ENCODE measurements around the gene PDRG1. TPM values are rescaled to one million over a fixed set of nuclear protein-coding genes. Genes with fewer than 3 reads are reported as not detected.

The PDRG1 gene
- total and polyA plus RNA-seq, 9 donors, result 6.4 to 14.1 (median 9.7) TPM

- 86 to 92% (median 91%) methylated on average over 17 of the region's 17 CpGs for WGBS, 3 donors
- TF ChIP-seq EP300 (IDR thresholded peaks at IDR 0.05) (no peak), CTCF (IDR thresholded peaks at IDR 0.05) (no peak), POLR2A (IDR thresholded peaks at IDR 0.05) (no peak)
- intact Hi-C loops (cut with DNase I), result no loop called here
These were observed 42.4 kb downstream of the PDRG1 start for GRCh38 chr20:31909253-31910070.

GRCh38 chr20:31908424-31908823 lies 43.4 kb downstream of the PDRG1 start:
- Histone ChIP-seq H3K4me3 (no peak overlapping the region), H3K4me1 (ENCODE audit: insufficient read depth) (no peaks in the 10 kb centered on the region), H3K27ac (no peak overlapping the region), H3K27me3 (no peaks in the 10 kb centered on the region), H3K9me3 (no peaks in the 10 kb centered on the region), H3K36me3 (no peaks in the 10 kb centered on the region)
- 84 to 86% (median 85%) methylated on average over 11 of the region's 11 CpGs for WGBS, 3 donors
- no peak for DNase-seq
- intact Hi-C loops (cut with DNase I), result no loop called here
- TF ChIP-seq POLR2A (IDR thresholded peaks at IDR 0.05) (no peak), CTCF (IDR thresholded peaks at IDR 0.05) (no peak), EP300 (IDR thresholded peaks at IDR 0.05) (no peak)

More at GRCh38 chr20:31909253-31910070, 42.4 kb downstream of the PDRG1 start:
- no peaks in the 10 kb centered on the region for H3K9me3 ChIP-seq
- no peak overlapping the region for H3K27ac ChIP-seq
- H3K4me1 ChIP-seq (ENCODE audit: insufficient read depth), result no peaks in the 10 kb centered on the region
- no peak overlapping the region for H3K4me3 ChIP-seq
- no peaks in the 10 kb centered on the region for H3K27me3 ChIP-seq
- no peaks in the 10 kb centered on the region for H3K36me3 ChIP-seq
- no peak for DNase-seq

GRCh38 chr20:31908016-31908415 lies 43.8 kb downstream of the PDRG1 start:
- H3K4me1 ChIP-seq (ENCODE audit: insufficient read depth), result no peaks in the 10 kb centered on the region
- no peak overlapping the region for H3K27ac ChIP-seq
- WGBS, 3 donors, result 61 to 74% (median 70%) methylated on average over 4 to 5 of the region's 5 CpGs
- intact Hi-C loops (cut with DNase I), result no loop called here
- H3K9me3 ChIP-seq, result no peaks in the 10 kb centered on the region
- H3K4me3 ChIP-seq, result no peak overlapping the region
- no peak for DNase-seq
- no peaks in the 10 kb centered on the region for H3K36me3 ChIP-seq
- no peaks in the 10 kb centered on the region for H3K27me3 ChIP-seq
- no peak for TF ChIP-seq CTCF (IDR thresholded peaks at IDR 0.05)
- no peak for TF ChIP-seq EP300 (IDR thresholded peaks at IDR 0.05)

GRCh38 chr20:31907046-31907445 lies 44.8 kb downstream of the PDRG1 start:
- H3K27me3 ChIP-seq, result no peaks in the 10 kb centered on the region
- H3K4me1 ChIP-seq (ENCODE audit: insufficient read depth), result no peaks in the 10 kb centered on the region
- WGBS, 3 donors, result 90 to 94% (median 93%) methylated on average over 5 of the region's 5 CpGs
- H3K36me3 ChIP-seq, result no peaks in the 10 kb centered on the region
- intact Hi-C loops (cut with DNase I), result no loop called here
- TF ChIP-seq POLR2A (IDR thresholded peaks at IDR 0.05), result no peak
- no peak for DNase-seq
- no peak overlapping the region for H3K4me3 ChIP-seq
- H3K9me3 ChIP-seq, result no peaks in the 10 kb centered on the region
- H3K27ac ChIP-seq, result no peak overlapping the region

- no peaks in the 10 kb centered on the region for H3K9me3 ChIP-seq
- DNase-seq, result no peak
- H3K4me1 ChIP-seq (ENCODE audit: insufficient read depth), result no peaks in the 10 kb centered on the region
- no peak for TF ChIP-seq CTCF (IDR thresholded peaks at IDR 0.05)
- TF ChIP-seq EP300 (IDR thresholded peaks at IDR 0.05), result no peak
- TF ChIP-seq POLR2A (IDR thresholded peaks at IDR 0.05), result no peak
- WGBS, 3 donors, result 58 to 81% (median 77%) methylated on average over 5 of the region's 5 CpGs
- H3K36me3 ChIP-seq, result no peaks in the 10 kb centered on the region
- intact Hi-C loops (cut with DNase I), result no loop called here
- no peak overlapping the region for H3K27ac ChIP-seq
- H3K27me3 ChIP-seq, result no peaks in the 10 kb centered on the region
- no peak overlapping the region for H3K4me3 ChIP-seq
These were observed 45.8 kb downstream of the PDRG1 start for GRCh38 chr20:31906001-31906400.

All from ovary (tissue), 9 donors.